Thyroid gland (tissue), 4 donors: Measurements from ENCODE around the gene CAPZB. TPM values are rescaled to one million over a fixed set of nuclear protein-coding genes. Genes with fewer than 3 reads are reported as not detected.
A peak's percentile ranks its signal among the peaks of the same experiment; 100 is the strongest.

ENCODE experiments used
- DNase-seq, 2 donors: peaks; one replicate each; pipeline ENCODE4 v3.0.0-alpha.2; 2019
- H3K27ac ChIP-seq, 3 donors: fragments of 200-600 bp; sonication (generic); 1 replicate in 2 of 3; 2 replicates in 1 of 3; pipeline ENCODE4 v1.5.1; 2016 to 2019; ENCODE audit warnings: mild to moderate bottlenecking in 1 of 3, moderate library complexity in 1 of 3
- H3K27me3 ChIP-seq: fragments of 200-600 bp; sonication (generic); one replicate; pipeline ENCODE4 v1.5.1; 2019
- H3K36me3 ChIP-seq, 2 donors: fragments of 200-600 bp; sonication (generic); one replicate each; pipeline ENCODE4 v1.5.1; 2016 to 2019
- H3K4me1 ChIP-seq, 2 donors: fragments of 200-600 bp; sonication (generic); one replicate each; pipeline ENCODE4 v1.5.1; 2017 to 2019
- H3K4me3 ChIP-seq, 3 donors: fragments of 200-600 bp; sonication (generic); replicated peaks in 1 of 3; 1 replicate in 2 of 3; 2 replicates in 1 of 3; pipeline ENCODE4 v1.5.1; 2016; ENCODE audit warnings: mild to moderate bottlenecking in 1 of 3
- H3K9me3 ChIP-seq: fragments of 200-600 bp; sonication (generic); one replicate; pipeline ENCODE4 v1.5.1; 2017
- POLR2A ChIP-seq, 2 donors: fragments of 450-650 bp; IDR thresholded peaks; one replicate each; pipeline ENCODE4 v1.6.1; 2017; ENCODE audit warnings: antibody characterized with exemption in 2 of 2, mild to moderate bottlenecking in 2 of 2, moderate library complexity in 1 of 2
- WGBS, 2 donors: methylation state at CpG; one replicate each; pipeline ENCODE4 v1.1.5; 2017; 5-methylcytosine and 5-hydroxymethylcytosine counted together
- intact Hi-C: fragments of 100-400 bp; cut with DNase I; formaldehyde crosslinking; loops from one replicate; pipeline ENCODE4 v1.15.1; 2023
- total RNA-seq, 4 donors: library from RNA; depleted of rRNA; stranded (reverse); fragments of >200 nt; gene quantifications; one replicate each; pipeline ENCODE4 v1.2.3, GENCODE V29; 2016
- TF ChIP-seq, protein P1 (sequence below), 6 experiments: fragments of 200-600 bp in 3 of 6; fragments of 450-650 bp in 3 of 6; sonication (generic) in 3 of 6; IDR thresholded peaks; one replicate each; pipeline ENCODE4 v1.5.1; 2016 to 2019; ENCODE audit warnings: antibody characterized with exemption in 6 of 6, mild to moderate bottlenecking in 2 of 6, inconsistent platforms in 1 of 6, moderate library complexity in 1 of 6

Gene CAPZB
- total RNA-seq, 4 donors from 2014 or later: 75.4 to 116 (median 93.1) TPM

DNA sequence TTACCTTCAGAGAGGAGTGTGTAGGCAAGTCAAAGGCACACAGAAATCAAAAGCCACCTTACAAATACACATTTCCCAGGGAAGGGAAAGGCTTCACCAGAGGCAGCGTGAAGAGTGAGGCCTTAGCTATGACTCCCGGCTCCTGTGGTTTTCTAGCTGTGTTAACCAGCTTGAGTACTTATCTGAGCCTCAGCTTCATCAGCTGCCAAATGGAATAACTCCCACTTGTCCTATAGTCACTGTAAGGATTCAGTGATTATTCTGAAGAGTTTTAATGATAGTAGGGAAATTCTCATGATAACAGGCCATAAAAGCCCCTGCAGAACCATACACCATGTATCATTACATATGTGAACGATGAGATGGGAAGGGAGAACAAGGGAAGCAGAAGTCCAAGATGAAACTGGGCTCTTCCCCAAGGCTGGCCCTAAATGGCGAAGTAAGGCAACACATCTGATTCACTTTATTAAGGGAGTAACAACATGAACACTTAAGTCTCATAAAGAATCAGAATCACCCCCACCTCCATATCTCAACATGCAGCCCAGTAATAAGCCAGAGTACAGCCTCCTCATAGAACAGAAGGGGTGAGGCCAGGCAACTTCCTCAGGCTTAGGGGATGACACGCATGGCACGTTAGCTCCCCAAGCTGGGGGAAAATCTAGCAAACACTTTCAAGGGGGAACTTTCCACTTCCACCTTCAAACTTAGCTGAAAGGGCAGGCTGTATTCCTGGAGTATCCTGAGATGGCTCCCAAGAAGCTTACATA is 109.5 kb downstream of the CAPZB start:
- no peaks in the 10 kb centered on the region for H3K27me3 ChIP-seq
- WGBS, 2 donors: 91% methylated on average over 6 of the region's 6 CpGs
- peak overlapping the region in 1 of 3 donors; percentile 24 for H3K27ac ChIP-seq
- H3K4me3 ChIP-seq: no peak overlapping the region
- DNase-seq: no peak
- no peaks in the 10 kb centered on the region for H3K9me3 ChIP-seq
- intact Hi-C loops: no loop called here
- TF ChIP-seq, protein P1, sequence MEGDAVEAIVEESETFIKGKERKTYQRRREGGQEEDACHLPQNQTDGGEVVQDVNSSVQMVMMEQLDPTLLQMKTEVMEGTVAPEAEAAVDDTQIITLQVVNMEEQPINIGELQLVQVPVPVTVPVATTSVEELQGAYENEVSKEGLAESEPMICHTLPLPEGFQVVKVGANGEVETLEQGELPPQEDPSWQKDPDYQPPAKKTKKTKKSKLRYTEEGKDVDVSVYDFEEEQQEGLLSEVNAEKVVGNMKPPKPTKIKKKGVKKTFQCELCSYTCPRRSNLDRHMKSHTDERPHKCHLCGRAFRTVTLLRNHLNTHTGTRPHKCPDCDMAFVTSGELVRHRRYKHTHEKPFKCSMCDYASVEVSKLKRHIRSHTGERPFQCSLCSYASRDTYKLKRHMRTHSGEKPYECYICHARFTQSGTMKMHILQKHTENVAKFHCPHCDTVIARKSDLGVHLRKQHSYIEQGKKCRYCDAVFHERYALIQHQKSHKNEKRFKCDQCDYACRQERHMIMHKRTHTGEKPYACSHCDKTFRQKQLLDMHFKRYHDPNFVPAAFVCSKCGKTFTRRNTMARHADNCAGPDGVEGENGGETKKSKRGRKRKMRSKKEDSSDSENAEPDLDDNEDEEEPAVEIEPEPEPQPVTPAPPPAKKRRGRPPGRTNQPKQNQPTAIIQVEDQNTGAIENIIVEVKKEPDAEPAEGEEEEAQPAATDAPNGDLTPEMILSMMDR (IDR thresholded peaks at IDR 0.05): no peak
- no peak for TF ChIP-seq POLR2A (IDR thresholded peaks at IDR 0.05)
- peaks cover 19 to 29% of the 10 kb centered on the region in 2 donors for H3K36me3 ChIP-seq
- H3K4me1 ChIP-seq: peaks cover 3% of the 10 kb centered on the region in 2 donors

DNA sequence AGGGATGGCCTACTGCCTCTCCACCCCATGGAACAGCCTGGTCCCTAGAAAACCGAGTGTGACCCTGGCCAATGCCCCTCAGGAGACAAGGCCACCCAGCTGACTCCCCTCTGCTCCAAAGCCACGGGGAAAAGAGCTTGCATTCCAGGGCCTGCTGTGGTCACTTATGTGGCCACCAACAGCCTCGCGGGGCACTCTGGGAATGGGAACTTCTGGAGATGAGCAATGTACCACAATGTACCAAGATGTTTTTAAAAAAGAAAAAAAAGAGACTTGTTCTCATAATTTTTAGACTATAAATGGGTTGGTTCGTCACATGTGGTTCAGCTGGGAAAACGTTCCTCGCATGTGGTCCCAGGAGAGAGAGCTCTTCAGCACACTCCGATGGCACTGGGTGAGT is 110.4 kb downstream of the CAPZB start:
- intact Hi-C loops: no loop called here
- Histone ChIP-seq H3K4me1 (peaks cover 3% of the 10 kb centered on the region in 2 donors), H3K27me3 (no peaks in the 10 kb centered on the region), H3K4me3 (no peak overlapping the region), H3K9me3 (no peaks in the 10 kb centered on the region), H3K36me3 (peaks cover 19 to 24% of the 10 kb centered on the region in 2 donors), H3K27ac (no peak overlapping the region)
- DNase-seq: no peak
- TF ChIP-seq, protein P1 (IDR thresholded peaks at IDR 0.05): no peak
- WGBS, 2 donors: 85 to 92% methylated on average over 8 of the region's 8 CpGs

DNA sequence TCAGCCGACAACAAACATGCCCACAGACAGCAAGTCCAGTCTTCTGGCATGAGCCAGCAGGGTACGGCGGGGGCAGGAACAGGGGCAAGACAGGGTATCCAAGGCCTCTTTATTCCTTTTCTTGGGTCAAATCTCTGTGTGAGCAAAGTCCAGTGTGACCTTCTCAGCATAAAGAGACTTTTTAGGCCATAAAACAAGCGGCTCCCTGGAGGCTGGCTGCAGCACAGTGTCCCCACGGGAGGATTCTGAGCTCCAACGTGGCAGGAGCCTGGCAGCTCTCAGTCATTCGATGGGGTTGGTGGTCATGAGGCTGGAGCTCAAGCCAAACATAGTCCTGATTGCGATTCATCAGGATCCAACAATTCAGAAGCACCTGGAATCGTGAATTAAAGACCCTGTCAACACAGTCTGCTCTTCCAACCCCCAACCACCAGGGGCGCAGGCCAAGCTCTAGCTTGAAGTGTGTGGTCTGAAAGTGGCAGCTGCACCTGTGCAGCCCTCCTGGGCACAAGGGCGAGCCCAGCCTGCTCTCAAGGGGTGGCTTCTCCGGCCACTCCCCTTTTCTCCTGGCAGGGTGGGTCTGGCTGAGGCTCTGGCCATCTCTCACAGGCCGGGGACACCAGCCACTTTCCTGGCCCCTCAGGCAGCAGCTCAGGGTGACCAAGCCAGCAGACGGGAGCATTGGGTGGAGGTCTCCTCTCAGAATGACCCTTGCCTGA is 111.1 kb downstream of the CAPZB start:
- no peak for DNase-seq
- intact Hi-C loops: no loop called here
- WGBS, 2 donors: 86 to 94% methylated on average over 12 of the region's 14 CpGs
- no peaks in the 10 kb centered on the region for H3K9me3 ChIP-seq
- no peaks in the 10 kb centered on the region for H3K27me3 ChIP-seq
- H3K36me3 ChIP-seq: peaks cover 19 to 22% of the 10 kb centered on the region in 2 donors
- H3K4me3 ChIP-seq: no peak overlapping the region
- TF ChIP-seq, protein P1 (IDR thresholded peaks at IDR 0.05): peak in 1 of 6 experiments; percentile 16
- no peak for TF ChIP-seq POLR2A (IDR thresholded peaks at IDR 0.05)
- H3K4me1 ChIP-seq: peaks cover 3% of the 10 kb centered on the region in 2 donors
- peak overlapping the region in 1 of 3 donors; percentile 12 for H3K27ac ChIP-seq

DNA sequence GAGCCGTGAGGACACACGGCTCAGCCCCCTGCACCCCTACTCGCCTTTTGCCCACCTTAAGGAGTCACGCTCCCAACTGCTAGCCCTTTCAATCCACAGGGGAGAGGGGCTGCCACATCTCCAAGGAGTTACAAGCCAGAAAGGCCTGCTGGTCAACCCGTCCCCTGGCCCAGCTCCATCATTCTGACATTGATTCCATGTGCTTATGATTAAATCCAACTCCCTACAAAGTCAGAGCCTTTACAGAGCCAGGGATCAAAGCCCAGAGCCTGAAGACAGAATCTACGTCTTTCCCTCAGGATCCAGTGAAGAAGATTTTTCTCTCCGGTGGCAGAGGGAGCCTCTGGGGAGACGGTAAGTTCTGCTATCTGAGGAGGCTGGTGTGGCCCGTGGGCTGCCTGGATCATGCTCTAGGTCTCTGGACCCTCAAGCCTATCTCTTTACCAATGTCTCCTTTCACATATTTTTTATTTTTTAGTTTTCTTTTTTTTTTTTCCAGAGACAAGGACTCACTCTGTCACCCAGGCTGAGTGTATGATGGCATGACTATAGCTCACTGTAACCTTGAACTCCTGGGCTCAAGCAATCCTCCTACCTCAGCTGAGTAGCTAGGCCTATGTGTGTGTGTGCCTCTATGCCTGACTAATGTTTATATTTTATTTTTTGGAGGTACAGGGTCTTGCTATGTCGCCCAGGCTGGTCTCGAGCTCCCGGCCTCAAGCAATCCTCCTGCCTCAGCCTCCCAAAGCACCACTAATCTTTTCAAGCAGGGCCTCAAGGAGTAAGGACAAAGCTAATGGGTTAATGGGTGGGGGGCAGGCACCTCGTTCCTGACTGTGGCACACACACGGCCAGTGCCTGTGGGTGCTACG is 111.9 kb downstream of the CAPZB start:
- 85 to 90% methylated on average over 15 of the region's 15 CpGs for WGBS, 2 donors
- peaks cover 3% of the 10 kb centered on the region in 2 donors for H3K4me1 ChIP-seq
- no peak for TF ChIP-seq POLR2A (IDR thresholded peaks at IDR 0.05)
- TF ChIP-seq, protein P1 (IDR thresholded peaks at IDR 0.05): no peak
- peak overlapping the region in 1 of 3 donors; percentile 30 for H3K27ac ChIP-seq
- no peak overlapping the region for H3K4me3 ChIP-seq
- DNase-seq: no peak
- intact Hi-C loops: no loop called here
- peaks cover 18 to 22% of the 10 kb centered on the region in 2 donors for H3K36me3 ChIP-seq
- H3K9me3 ChIP-seq: no peaks in the 10 kb centered on the region
- no peaks in the 10 kb centered on the region for H3K27me3 ChIP-seq
